GM20000 (cell line): ENCODE measurements around the gene MRPL20.

ENCODE experiments used
- DNase-seq: peaks from one replicate; pipeline ENCODE4 v3.0.0; 2012; ENCODE audit warnings: low spot score
- CTCF ChIP-seq: IDR thresholded peaks from 2 replicates; pipeline ENCODE4 v1.5.1; 2012; ENCODE audit warnings: mild to moderate bottlenecking, control low read depth; ENCODE audit errors: extremely low read depth, missing control alignments

MRPL20 gene

GRCh38 chr1:1434824-1435105 is 27.7 kb upstream of the MRPL20 start:
- no peak for TF ChIP-seq CTCF
- DNase-seq, result peak; percentile 48

- peak; percentile 53 for DNase-seq
- TF ChIP-seq CTCF, result no peak
Measured at GRCh38 chr1:1434131-1434823, 27.2 kb upstream of the MRPL20 start.

GRCh38 chr1:1433804-1434130 is 26.7 kb upstream of the MRPL20 start:
- no peak for TF ChIP-seq CTCF

GRCh38 chr1:1432951-1433803 is 26.1 kb upstream of the MRPL20 start:
- DNase-seq, result peak; percentile 47
- TF ChIP-seq CTCF, result no peak

More at GRCh38 chr1:1433804-1434130, 26.7 kb upstream of the MRPL20 start:
- no peak for DNase-seq

- DNase-seq, result peak; percentile 31
- no peak for TF ChIP-seq CTCF
Measured at GRCh38 chr1:1432274-1432950, 25.3 kb upstream of the MRPL20 start.

GRCh38 chr1:1431845-1432273 is 24.8 kb upstream of the MRPL20 start:
- DNase-seq, result peak; percentile 33
- no peak for TF ChIP-seq CTCF
